Activated T-helper 1 cell treated with Interleukin-2 at 50 U/mL for 16 hours (primary cell): ENCODE measurements around the gene KANSL1.

Experiments
- DNase-seq: peaks from one replicate; pipeline ENCODE4 v3.0.0-alpha.2; 2020; ENCODE audit warnings: low read depth

KANSL1 gene

DNA sequence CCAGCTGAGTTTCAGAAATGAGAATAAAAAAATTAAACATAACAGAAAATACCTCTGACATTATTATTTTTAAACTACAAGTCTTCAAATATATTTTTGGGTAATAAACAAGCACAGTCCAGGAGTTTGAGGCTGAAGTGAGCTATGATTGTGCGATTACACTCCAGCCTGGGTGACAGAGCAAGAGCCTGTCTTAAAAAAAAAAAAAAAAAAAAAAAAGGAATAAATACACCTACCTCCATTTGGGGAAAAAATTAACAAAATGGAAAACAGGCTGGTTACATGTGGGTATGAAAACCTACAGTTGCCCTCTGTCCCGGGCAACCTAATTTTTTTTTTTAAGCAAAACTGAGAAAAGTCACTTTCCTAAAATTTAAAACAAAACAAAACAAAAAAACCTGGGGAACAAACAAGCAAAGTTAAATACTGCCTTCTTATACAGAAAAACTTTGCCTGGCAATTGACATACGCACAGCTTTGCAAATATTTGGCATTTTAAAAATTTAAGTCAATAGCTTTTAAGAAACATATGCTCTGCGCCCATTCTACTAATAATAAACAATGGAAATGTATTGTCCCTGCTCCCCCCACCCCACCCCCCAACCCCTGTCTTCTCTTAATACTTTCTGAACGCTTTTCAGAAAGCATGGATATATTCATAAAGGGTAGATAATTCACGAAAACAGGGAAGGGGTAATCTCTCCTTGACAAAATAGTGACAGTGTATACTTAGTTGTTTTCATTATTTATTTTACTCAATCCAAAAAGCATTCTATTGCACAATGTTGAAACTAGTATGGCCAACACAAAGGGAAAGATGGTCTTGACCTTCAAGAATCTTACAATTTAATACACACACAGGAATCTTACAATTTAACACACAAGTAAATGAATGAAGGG is 112.9 kb downstream of the KANSL1 start:
- DNase-seq = no peak

DNA sequence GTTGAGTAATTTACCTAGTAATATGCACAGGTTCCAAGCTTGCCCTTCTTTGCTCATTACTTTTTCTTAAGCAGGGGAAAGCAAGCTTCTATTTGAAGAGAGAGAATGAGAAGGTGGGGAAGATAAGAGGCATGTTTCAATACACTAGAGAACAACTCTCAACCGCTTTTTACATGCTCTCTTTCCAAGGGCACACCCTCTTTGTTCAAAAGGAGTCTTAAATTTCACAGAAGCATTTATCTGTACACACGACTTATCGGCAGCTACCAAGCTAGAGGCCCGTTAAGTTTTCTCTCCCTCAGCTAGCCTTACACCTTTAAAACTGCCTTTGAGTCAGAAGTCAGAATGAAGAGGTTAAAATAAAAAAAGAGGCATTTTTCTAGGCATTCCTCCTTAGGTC is 114.6 kb downstream of the KANSL1 start:
- no peak for DNase-seq

DNA sequence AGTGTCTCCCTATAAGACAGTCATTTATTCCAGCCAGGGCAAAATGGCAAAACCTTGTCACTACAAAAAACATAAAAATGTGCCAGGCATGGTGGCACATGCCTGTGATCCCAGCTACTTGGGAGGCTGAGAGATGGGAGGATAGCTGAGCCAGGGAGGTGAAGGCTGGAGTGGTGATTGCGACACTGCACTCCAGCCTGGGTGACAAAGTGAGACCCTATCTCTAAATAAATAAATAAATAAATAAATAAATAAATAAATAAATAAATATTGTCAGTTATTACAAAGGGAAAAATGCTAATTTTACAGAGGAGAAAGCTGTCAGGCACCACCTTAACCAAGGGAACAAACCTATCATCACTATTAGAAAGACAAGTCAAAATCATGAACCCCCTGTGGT is 118.7 kb downstream of the KANSL1 start:
- DNase-seq = no peak

DNA sequence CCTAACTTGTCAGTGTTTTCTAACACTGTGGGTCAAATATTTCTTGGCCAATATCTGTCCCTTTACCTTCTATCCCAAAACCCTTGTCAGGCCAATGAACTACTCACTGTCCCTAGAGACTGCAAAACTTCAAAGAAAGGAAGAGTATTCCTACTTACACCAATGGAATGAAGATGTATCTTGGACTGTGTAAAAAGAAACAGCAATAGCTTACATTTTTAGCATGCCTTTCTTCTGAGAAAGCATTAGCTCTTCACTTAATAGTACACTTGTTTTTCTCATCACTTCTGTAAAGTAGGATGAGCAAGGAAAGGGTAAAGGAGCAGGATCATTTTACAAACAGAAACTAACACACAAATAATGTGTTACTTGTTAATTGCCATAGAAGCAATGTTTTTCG is 120.2 kb downstream of the KANSL1 start:
- DNase-seq = no peak

DNA sequence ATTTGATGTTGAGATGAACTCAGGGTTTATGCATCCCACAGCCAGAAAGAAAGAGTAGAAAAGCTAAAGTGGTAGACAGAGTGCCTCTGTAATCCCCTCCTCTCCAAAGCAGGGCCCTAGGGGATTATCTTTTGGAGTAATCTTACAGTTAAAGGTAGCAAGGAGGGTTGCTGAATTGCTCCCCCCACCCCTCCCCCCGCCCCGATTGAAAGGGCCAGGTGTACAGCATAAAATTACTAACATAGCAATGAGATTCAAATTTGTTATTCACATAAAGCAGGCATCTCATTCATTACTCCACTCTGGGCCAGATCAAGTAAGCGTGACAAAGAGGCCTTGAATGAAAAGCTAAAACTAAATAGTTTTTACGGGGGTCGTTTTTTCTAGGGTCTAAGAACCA is 121.4 kb downstream of the KANSL1 start:
- no peak for DNase-seq

DNA sequence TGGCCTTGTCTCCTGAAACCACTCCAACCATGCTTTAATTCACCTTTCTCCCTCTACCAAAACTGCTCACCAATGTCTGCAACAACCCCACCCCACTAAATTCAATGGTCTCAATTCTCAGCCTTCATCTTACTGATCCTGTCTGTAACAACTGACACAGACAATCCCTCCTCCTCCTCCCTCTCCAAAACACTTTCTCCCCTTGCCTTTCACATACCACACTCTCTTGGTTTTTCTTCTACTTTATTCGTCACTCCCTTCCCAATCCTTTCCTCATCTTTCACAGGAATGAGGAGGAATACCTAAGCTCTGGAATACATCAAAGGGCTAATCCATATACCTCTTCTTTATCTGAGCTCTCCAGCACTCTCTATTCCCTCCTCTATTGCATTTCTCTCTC is 128.8 kb downstream of the KANSL1 start:
- no peak for DNase-seq

DNA sequence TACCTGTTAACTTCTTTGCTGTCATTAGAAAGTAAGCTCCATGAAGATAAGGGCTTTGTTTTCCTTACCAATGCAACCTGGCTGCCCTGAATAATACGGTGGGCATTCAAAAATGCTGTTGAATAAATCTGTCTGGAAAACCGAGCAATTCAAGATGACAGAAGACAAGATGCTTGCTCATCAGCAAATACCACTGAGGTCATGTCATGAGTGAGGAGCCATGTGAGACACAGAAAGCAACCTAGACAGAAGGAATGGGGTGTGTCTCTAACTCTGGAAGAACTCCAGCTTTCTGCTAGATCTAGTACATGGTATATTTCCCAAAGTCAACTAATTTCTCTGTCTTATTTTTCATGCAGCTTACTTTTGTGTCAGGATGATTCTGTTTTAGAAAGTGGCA is 130.0 kb downstream of the KANSL1 start:
- DNase-seq = no peak

DNA sequence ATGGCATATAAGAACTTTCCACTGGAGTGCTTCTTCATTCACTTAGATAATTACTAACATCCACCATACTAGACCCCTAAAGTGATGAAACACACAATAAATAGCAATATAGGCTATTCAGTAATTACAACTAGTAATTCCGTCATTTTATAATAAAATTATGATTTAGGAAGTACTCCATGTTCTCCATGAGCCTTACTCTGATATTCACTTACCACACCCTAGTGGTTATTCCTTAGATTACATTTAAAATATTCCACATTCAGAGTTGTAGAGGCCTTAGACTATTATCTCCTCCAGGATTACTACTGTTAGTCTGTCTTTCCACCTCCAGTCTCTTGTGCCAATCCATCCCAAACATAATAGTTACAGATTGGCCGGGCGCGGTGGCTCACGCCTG is 131.8 kb downstream of the KANSL1 start:
- no peak for DNase-seq

DNA sequence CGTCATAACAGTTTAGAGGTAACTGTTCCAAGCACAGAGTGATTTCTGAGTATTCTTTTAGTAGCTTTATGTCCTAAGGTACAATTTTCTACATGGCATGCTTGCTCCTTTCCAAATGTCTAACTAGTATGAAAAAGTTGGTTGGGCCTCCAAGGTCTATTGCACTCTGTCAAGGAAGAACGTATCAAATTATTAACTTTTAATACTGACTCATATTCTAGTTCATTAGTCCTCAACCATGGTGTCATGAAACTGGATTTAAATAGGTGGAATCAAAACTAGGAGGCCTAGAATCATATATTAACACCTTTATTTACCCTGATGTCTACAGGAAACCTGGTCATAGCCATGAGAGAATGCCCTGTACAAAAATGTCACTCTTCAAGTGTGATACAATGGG is 132.8 kb downstream of the KANSL1 start:
- DNase-seq = no peak

DNA sequence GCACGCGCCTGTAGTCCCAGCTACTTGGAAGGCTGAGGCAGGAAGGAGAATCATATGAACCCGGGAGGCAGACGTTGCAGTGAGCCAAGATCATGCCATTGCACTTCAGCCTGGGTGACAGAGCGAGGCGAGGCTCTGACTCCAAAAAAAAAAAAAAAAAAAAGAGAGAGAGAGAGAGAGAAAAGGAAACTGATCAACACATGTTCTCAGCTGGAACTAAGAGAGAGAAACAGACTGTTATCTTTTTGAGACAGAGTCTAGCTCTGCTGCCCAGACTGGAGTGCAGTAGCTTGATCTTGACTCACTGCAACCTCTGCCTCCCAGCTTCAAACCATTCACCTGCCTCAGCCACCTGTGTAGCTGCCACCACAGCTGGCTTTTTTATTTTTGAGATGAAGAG is 133.7 kb downstream of the KANSL1 start:
- DNase-seq = no peak

DNA sequence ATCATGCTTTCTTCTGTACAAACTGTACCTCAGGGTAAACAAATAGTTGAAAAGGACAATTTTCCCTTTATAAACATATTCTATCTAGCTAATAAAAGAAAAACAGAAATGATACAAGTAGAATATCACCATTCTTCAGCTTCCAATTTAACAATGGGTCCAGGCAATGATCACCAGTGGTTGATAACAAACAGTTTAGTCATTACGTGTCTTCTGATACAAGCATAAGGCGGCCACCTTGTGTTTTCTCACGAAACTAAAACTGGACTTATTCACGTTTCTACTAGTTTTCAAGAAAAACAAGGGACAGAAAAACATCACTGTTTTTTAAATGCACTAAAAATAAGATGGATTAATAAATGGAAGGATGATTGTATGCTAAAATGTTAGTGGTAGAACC is 135.9 kb downstream of the KANSL1 start:
- DNase-seq = no peak

DNA sequence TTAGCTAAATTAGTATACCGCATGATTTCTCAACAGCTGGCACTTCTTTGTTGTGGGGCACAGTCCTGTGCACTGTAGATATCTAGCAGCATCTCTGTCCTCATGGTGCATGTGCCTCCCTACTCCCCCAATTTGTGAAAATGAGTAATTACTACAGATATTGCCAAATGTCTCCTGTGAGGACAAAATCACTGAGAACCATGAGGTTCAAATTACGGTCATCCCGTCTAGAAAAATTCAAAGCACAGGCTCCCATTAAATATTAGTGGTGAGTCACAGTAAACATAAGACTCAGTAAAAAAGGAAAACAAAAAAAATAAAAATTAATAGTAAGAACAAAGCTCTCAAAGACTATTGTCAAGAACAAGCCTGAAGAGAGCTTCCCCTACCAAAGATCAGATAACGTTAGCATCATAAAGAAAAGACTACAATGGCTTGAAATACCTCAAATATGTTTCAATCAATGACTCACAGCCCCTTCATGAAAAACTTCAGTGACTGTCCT is 136.4 kb downstream of the KANSL1 start:
- no peak for DNase-seq

DNA sequence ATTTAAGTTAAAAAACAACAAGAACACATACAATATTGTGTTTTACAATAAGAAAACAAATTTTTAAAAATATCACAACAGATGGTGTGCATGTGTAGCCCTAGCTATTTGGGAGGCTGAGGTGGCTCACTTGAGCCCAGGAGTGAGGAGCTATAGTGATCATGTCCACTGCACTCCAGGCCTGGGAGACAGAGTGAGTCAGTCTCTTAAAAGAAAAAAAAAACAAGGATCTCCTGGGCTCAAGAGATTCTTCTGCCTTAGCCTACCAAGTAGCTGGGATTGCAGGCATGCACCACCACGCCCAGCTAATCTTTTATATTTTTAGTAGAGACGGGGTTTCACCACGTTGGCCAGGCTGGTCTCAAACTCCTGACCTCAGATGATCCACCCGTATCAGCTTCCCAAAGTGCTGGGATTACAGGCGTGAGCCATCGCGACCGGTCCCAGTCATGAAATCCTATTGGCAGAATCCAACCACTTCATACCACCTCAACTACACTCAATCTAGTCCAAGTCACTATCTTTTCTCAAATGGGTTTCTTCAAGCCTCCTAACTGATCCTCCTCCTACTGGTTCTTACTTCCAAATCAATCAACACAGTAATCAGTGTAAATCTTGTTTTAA is 139.2 kb downstream of the KANSL1 start:
- no peak for DNase-seq

DNA sequence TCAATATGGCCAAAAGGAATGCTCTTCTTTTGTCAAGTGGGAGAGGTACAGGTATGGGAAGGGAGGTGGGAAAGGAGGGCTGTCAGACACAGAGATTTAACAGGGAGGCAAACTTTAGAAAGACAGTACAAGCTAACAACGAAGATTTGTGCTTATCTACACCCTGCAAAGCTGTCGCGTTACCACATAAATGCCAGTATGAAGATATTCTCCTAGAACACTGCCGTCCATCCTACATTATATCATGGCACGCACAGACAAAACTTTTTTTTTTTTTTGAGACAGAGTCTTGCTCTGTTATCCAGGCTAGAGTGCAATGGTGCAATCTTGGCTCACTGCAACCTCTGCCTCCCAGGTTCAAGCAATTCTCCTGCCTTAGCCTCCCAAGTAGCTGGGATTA is 143.6 kb downstream of the KANSL1 start:
- DNase-seq = no peak

DNA sequence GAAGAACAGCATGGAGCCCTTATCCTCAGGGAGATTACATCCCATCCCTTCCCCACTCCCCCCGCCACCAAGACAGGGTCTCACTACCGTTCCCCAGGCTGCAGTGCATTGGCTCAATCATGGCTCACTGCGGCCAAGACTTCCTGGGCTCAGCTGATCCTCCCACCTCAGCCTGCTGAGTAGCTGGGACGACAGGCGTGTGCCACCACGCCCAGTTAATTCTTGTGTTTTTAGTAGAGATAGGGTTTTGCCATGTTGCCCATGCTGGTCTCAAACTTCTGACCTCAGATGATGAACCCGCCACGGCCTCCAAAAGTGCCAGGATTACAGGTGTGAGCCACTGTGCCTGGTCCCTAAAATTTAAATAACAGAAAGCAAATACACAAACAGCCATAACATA is 145.4 kb downstream of the KANSL1 start:
- no peak for DNase-seq

DNA sequence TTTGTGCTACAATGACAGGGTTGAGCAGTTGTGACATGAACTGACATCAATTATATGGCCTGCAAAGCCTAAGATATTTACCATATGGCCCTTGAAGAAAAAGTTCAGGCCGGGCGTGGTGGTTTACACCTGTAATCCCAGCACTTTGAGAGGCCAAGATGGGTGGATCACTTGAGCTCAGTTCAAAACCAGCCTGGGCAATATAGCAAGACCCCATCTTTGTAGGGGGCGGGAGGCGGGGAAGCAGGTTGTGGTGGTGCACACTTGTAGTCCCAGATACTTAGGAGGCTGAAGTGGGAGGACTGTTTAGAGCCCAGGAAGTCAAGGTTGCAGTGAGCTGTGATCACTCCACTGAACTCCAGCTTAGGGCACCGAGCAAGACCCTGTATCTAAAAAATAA is 145.8 kb downstream of the KANSL1 start:
- DNase-seq = no peak

DNA sequence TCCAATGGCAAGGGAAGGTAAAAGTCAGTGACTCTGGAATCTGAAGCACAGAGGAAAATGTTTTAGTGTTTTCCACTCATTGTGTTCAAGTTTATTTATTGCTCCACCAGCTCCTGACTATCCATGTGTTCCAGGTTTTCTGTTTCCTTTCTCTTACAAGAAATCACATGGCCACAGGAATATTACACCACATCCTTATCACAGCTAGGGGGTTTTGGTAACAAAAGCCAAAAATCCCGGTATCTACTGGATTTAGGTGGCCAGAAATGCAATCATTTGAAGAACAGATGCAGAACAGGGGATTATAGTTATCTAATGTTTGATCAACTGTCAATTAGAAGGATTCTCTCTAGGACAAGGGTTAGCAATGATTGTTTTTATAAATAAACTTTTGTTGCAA is 146.3 kb downstream of the KANSL1 start:
- DNase-seq = no peak

DNA sequence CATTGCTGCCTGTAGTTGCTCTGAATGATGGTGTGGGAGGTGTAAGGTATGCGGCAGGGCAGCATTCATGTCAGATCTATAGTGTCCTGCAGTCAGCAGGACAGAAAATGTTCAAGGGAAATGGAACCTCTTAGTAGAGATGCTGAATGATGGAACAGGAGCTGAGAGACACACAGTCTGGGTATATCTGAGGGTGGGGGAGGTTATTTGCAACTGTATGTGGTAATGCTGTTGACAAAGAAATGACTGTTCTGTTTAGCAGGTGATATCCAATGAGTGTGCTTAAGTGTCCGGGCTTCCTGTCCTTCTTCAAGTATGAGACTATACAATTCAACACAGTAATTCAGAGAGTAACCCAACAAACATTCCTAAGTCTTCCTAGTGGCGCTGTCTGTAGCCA is 147.6 kb downstream of the KANSL1 start:
- DNase-seq = no peak

DNA sequence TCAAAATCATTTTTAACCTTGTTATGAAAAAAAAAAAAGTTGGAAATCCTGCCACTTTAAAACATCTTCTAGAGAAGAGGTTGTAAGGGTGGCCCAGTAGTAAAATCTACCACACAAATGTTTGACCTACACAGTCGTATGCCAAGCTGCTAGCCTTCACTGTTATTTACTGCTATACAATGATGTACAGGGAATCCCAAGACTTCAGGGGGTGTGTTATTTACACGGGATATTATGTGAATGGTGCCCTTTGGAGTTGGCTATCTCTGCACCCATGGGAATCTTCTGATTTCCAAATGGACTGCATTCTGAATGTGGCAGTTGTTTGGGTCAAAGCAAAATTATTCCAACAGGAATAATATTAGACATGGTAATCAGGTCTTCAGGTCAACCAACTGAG is 148.2 kb downstream of the KANSL1 start:
- no peak for DNase-seq

DNA sequence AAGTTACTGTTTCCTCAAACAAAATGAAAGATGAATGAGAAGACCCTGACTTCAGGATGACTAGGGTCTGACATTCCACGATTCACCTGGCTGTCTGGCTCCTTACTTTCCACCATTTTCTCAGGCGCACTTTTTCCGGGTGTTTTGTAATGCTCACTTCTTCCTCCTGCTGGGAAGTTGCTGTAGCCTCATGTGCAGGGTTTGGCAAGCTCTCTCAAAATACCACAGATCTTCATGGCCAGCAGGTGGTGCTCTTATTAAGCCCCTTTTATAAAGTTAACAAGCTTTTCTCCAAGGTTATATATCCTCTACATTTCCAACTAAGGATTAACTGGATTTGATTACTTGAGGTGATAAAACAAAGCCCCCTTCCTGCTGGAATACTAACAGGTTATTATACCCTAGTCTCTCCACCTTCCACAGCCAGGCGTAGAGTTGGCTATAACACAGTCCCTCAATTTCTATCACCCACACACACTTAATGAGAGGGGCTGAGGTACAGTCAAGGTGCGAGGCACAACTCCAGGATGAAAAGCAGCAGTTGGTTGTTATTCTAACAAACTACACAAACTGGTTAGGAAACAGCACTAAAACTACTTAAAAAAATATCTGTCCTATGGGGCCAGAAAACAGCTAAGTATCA is 148.8 kb downstream of the KANSL1 start:
- no peak for DNase-seq

DNA sequence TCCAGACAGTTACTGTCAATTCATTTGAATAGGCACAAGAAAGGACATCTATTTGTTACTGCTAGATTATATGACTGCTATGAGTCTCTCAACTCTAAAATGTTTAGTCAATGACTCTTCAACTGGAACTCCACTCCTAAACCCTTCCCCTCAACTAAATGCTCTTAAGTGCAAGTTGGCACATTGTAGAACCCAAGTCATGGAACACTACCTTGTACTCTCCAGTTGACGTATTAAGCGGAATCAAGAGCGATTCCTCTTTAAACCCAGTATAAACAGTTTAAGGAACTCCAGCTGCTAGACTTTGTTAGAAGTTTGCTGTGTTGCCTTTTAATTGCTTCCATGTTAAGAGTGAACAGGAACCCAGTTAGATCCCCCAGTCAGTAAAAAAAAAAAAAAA is 149.6 kb downstream of the KANSL1 start:
- DNase-seq = no peak

DNA sequence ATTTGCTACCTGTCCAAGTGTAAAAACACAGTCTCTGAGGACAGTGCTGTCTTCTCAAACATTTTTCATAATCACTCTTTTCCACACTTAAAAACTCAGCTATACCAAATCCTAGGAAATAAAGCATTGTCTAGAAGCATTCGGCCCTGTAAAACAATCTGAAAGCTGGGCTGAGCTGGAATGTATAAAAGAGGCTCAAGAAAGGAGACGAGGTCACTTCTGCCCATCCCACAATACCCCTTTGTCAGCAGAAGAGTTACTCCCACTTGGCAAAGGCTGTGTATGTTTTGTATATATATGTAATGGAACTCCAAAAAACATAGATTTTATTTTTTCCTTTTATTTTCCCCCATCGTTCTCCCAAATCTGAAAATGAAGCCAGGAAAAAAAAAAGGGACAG is 150.3 kb downstream of the KANSL1 start:
- DNase-seq = no peak

DNA sequence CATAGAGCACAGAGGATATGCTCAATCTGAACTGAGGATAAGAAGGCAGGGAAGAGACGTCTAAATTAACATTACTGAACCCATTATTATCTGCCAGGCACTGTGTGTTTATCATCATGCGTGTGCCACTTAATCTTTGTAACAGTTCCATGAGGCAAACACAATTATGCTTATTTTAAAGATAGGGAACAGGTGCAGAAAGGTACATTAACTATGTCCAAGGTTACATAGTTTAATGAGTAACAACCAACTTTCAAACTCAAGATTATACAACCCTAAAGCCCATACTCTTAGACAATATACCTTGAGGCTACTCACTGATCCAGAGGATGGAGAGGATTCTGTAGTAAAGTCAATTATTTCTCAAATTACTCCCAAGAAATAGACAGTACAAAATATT is 151.0 kb downstream of the KANSL1 start:
- no peak for DNase-seq
